Measurements from ENCODE around the gene PYROXD2. TPM values are rescaled to one million over a fixed set of nuclear protein-coding genes. Genes with fewer than 3 reads are reported as not detected.

Gene PYROXD2
- total RNA-seq, 1 donor = 33.9 TPM

DNA sequence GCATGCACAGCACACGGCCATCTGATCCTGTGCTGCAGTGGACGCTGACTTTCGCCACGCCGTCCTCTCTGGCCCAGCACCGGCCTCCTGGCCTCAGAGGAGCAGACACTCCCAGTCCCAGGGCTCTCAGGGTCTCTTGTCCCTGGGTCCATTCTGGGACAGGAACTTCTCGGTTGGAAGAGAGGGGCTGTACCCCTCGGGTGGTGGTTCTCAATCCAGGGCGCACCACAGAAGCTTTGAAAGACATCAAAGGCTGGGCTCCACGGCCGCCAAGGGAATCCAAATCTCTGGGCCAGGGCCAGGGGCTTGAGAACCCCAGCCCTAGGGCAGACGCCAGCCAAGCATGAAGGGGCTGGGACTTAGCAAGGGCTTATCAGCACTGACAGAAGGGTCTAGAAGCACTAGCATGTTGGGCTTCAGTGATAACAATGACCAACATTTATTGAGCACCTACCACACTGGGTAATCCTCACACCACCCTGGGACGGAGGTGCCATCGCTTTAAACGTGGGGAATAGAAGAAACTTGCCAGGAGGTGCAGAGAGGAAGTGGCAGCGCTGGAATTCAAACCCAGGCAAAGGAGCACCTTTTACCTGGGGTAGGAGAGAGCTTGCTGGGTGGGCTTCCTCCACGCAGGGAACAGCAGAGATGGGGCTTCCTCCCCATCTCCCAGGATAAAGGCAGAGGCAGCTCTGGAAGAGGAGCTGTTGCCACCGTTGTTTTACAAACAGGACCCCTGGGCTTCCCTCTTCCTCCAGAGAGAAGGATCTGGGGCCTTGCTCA lies 1.8 kb upstream of the PYROXD2 start:
- DNase-seq (ENCODE audit: low read depth in 2 of 3, low spot score in 2 of 3) = no peak

DNA sequence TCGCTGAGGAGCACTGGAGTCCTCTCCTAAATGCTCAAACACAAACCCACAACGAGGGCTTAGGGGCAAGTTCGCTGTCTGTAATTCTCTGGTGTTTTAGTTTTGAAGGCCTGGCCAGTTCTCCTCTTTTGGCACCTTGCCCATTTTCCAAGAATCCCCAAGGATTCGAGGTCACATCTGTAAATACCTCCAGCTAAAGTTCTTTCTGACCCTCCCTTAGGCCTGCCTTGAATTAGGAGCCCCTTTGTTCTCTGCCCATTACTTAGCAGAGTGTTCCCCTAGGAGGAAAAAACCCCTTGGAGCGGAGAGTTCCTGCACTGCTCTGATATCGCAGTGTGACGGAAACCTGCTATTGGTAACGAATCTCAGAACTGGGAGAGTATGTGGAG lies 743 bp upstream of the PYROXD2 start:
- DNase-seq (ENCODE audit: low read depth in 2 of 3, low spot score in 2 of 3) = no peak

GRCh38 chr10:98414578-98414931 lies 427 bp downstream of the PYROXD2 start:
- DNase-seq (ENCODE audit: low read depth in 2 of 3, low spot score in 2 of 3) = no peak

DNA sequence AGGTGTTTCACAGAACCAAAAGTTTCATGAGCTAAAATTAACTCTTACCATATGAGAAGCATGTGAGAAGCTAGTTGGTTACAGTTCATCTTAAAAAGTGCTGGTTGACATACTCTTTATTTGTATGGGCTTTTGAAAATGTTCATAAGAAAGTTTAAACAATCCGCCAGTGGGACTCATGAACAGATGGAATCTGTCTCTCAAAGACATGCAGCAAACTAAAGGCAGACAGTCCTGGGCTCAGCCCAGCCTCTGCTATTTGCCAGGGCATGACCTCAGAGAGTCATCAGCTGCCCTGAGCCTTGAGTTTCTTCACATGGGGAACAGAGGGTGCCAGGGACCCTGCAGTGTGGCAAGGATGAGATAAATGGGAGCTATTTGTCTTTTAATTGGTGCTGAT lies 3.2 kb downstream of the PYROXD2 start:
- no peak for DNase-seq (ENCODE audit: low read depth in 2 of 3, low spot score in 2 of 3)

GRCh38 chr10:98411166-98411565 lies 3.8 kb downstream of the PYROXD2 start:
- no peak for DNase-seq (ENCODE audit: low read depth in 2 of 3, low spot score in 2 of 3)

DNA sequence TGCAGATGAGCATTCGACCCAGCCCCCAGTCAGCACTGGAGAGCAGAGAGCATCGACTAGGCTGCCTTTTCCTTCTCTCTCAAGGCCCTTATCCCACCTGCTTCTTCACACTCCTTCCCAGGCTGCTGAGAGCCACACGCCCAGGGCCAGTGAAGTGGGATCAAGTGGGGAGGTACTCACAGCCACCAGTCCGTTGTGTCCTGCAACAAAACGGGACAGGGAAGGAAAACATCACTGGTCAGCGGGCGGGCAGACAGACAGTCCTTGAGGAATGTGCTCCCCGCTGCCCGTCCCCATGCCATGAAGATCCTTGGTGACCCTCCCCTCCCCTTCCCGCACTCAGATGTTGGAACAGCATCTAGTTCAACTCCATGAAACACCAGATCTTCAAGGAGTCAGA lies 4.2 kb downstream of the PYROXD2 start:
- DNase-seq (ENCODE audit: low read depth in 2 of 3, low spot score in 2 of 3) = no peak

DNA sequence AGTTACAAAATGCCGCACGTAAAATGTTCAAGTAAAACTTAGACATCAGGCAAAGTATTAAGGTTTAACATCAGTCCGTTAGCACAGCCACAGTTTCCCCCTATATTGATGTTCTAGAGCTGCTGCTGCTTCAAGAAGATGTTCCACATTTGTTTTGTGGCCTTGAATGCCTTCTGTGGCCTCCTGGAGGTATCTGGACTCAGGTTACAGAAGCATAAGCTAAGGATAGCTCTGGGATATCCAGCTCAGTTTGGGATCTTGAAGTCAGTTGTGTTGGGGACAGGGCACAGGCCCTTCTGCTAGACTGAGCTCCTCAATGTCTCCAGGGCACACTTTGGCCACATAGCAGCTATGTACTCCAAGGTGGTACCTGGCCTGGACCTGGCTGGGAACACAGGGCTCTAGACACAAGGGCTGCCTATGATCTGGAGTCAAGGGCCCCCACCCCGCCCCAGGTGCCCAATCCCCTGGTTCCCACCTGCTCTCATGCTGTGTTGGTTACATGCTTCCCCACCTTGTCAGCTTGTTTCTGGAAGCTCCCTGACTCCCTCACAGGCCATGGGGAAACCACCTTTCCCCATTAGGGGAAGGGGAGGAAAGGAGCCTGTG lies 4.7 kb downstream of the PYROXD2 start:
- no peak for DNase-seq (ENCODE audit: low read depth in 2 of 3, low spot score in 2 of 3)

DNA sequence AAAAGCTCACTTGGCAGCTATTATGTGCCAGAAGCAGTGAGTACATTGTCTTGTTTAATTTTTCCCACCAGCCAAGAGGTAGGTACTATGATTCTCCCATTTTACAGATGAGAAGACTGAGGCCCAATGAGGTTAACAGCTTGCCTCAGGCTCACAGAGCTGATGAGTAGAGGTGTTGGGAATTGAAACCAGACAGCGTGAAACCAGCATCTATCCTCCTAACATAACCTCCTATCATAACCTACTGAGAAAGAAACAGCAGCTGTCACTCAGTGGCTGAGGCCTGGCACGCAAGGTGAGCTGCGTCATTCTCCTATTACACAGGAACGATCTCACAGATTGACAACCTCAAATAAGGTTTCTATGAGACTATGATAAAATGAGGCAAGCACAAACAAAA lies 6.2 kb downstream of the PYROXD2 start:
- no peak for DNase-seq (ENCODE audit: low read depth in 2 of 3, low spot score in 2 of 3)

GRCh38 chr10:98407744-98408241 lies 7.2 kb downstream of the PYROXD2 start:
- DNase-seq (ENCODE audit: low read depth in 2 of 3, low spot score in 2 of 3) = no peak

- no peak for DNase-seq (ENCODE audit: low read depth in 2 of 3, low spot score in 2 of 3)
These were observed 7.8 kb downstream of the PYROXD2 start for GRCh38 chr10:98407017-98407743.

- no peak for DNase-seq (ENCODE audit: low read depth in 2 of 3, low spot score in 2 of 3)
These were observed 9.6 kb downstream of the PYROXD2 start for GRCh38 chr10:98405422-98405821.

- no peak for DNase-seq (ENCODE audit: low read depth in 2 of 3, low spot score in 2 of 3)
These were observed 10.2 kb downstream of the PYROXD2 start for GRCh38 chr10:98404571-98405359.

DNA sequence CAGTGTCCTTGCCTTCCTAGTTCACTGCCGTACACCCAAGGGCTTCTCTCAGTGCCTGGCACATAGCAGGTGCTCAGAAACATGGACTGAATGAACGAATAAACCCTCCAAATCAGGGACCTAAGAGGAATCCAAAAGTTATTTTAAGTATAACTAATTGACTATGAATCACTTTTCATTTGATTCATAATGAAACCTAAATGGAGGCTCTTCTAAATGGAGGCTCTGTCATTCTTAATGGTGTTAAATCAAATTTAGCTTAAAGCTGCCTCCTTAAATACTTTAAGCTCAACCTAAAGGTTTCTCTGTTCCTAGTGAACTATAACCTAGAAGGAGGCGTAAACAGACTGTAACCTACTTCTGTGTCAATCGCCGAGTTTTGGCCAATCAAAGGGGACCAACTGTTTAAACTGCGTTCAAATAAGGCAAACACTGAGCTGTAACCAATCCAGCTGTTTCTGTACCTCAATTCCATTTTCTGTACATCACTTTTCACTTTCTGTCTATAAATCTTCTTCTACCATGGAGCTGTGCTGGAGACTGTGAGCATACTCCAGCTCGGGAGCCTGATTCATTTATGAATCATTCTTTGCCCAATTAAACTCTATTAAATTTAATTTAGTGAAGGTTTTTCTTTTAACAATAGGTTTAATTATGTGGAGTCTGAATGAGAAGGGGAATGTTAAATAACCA lies 11.0 kb downstream of the PYROXD2 start:
- DNase-seq (ENCODE audit: low read depth in 2 of 3, low spot score in 2 of 3) = no peak

DNA sequence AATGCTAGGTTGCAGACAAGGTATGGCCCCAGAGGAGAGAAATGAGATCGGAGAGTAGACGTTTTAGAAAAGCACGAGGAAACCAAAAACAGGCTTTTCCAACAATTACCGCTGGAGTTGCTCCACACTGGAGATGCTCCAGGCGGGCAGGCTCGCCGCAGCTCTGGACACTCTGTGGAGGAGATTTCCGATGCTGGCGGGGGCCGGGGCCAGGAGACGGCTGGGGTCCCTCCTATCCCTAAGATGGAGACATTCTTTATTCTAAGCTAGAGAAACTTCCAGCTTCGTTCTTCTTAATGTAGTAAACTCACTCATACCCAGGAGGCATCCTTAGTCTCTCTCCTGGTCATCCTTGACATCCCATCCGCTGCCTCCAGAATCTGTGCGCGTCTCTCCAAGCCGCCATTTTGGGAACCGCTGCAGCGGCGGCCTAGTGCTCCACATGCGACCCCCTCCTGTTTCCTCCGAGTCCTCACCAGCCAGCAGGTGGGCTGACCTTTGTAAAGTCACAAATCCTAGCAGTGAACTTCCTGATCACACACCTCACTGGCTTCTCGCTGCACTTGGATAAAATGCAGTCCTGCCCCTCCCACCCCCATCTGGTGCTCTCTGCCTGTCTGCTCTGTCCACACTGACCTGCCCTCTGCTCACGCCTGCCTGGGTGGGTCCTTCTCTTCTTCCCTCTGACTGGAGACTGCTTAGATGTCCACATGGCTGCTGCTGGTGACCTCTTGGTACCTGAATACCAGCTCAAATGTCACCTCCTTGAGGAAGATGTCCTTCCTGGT lies 11.9 kb downstream of the PYROXD2 start:
- DNase-seq (ENCODE audit: low read depth in 2 of 3, low spot score in 2 of 3) = no peak

- DNase-seq (ENCODE audit: low read depth in 2 of 3, low spot score in 2 of 3) = no peak
These were observed 12.5 kb downstream of the PYROXD2 start for GRCh38 chr10:98402478-98402877.

DNA sequence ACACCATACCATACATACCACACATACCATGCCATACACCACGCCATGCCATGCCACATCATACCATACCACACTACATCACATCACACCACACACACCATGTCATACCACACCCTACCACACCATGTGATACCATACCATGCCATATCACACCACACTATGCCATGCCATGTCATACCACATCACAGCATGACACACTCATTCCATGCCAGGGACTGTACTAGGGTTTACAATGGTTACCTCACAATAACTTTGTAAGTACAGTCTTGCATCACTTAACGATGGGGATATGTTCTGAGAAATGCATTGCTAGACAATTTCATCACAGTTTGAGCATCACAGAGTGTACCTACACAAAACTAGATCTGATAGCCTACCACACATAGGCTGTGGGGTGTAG lies 14.5 kb downstream of the PYROXD2 start:
- DNase-seq (ENCODE audit: low read depth in 2 of 3, low spot score in 2 of 3) = no peak

DNA sequence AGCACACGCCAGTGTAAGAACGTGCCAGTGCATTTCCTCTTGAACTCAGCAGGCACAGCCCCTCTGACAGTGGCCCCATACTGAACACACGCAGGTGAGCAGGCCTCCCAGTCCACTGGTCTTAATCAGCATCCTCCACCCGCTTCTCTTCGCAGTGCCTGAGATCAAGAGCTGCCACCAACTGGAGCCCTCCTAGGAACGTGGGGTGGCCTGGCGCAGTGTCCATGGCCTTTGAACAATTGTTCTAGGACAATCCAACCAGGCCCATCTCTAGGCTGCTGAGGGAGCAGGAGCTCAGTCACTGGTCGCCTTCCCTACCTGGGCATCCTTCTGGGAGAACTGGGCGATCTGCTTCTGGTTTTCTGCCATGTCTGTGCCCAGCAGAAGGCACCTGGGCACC lies 15.2 kb downstream of the PYROXD2 start:
- no peak for DNase-seq (ENCODE audit: low read depth in 2 of 3, low spot score in 2 of 3)

DNA sequence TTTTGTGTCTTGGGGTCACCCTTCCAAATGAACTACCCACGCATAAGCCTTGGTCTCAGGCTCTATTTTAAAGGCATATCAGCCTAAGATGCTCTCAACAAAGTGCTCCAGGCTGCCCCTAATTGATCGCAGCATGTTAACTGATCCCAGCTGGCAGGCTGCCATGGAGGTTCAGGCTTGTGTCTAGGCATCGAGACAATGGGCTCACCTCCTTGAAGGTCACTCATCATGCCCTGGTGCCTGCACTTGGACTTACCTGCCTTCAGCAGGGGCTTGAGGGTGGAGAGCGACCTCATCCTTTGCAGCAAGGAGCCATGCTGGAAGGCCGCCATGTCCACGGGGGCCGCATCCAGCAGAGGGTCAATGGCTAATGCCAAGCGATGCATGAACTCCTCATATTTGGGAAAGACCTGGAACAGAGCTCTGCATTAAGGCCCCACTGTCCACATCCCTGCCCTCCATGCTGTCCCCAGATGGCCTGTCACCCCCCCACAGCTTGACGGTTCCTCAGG lies 17.8 kb downstream of the PYROXD2 start:
- no peak for DNase-seq (ENCODE audit: low read depth in 2 of 3, low spot score in 2 of 3)
